OCI-LY7 (cell line): Measurements from ENCODE around the gene DCTPP1. TPM values are rescaled to one million over a fixed set of nuclear protein-coding genes. Genes with fewer than 3 reads are reported as not detected.
A peak's percentile ranks its signal among the peaks of the same experiment; 100 is the strongest.

Source experiments
- BruUV-seq: library from RNA; stranded (reverse); fragments of 400-500 nt; replicated peaks from 2 replicates; lab custom pipeline; 2021; lab: Mats Ljungman, UMichigan
- CTCF ChIA-PET: fragments of 300-600 bp; sonication (Branson Sonifier 250); formaldehyde crosslinking; loops from one replicate; lab custom pipeline; 2022; ENCODE audit warnings: antibody characterized with exemption; ENCODE audit not compliant: unreplicated experiment; lab: Charles Lee
- POLR2A ChIA-PET: fragments of 300-600 bp; sonication (Branson Sonifier 250); formaldehyde crosslinking; loops from one replicate; lab custom pipeline; 2022; ENCODE audit warnings: antibody characterized with exemption; lab: Charles Lee
- DNase-seq: peaks from one replicate; pipeline ENCODE4 v3.0.0-alpha.2; 2015; ENCODE audit warnings: low spot score
- H2AFZ ChIP-seq: fragments of 200-600 bp; sonication (generic), shearing (Covaris generic); 2 replicates; pipeline ENCODE4 v1.6.1; 2014; ENCODE audit warnings: mild to moderate bottlenecking, antibody characterized with exemption, low read length, moderate library complexity
- H3K27ac ChIP-seq: fragments of 200-600 bp; sonication (generic); 2 replicates; pipeline ENCODE4 v1.5.1; 2014; ENCODE audit warnings: mixed run types, low read depth, mild to moderate bottlenecking, moderate library complexity, low read length, inconsistent platforms; ENCODE audit not compliant: poor library complexity, severe bottlenecking
- H3K36me3 ChIP-seq: fragments of 200-600 bp; sonication (generic); 2 replicates; pipeline ENCODE4 v1.6.1; 2014; ENCODE audit warnings: mild to moderate bottlenecking, antibody characterized with exemption, low read length, moderate library complexity, mixed read lengths; ENCODE audit not compliant: insufficient read depth
- H3K4me1 ChIP-seq: fragments of 200-600 bp; sonication (generic); 2 replicates; pipeline ENCODE4 v1.5.1; 2014; ENCODE audit warnings: mild to moderate bottlenecking, low read length; ENCODE audit not compliant: insufficient read depth, poor library complexity, severe bottlenecking
- H3K4me2 ChIP-seq: fragments of 200-600 bp; sonication (generic); 2 replicates; pipeline ENCODE4 v1.6.1; 2014; ENCODE audit warnings: mild to moderate bottlenecking, low read length
- H3K4me3 ChIP-seq: fragments of 200-600 bp; sonication (generic); 2 replicates; pipeline ENCODE4 v1.5.1; 2014; ENCODE audit warnings: mild to moderate bottlenecking, low read depth, low read length; ENCODE audit not compliant: poor library complexity, severe bottlenecking
- H3K79me2 ChIP-seq: fragments of 200-600 bp; sonication (generic); 2 replicates; pipeline ENCODE4 v1.6.1; 2016; ENCODE audit warnings: low read depth, mild to moderate bottlenecking, low read length, moderate library complexity, mixed read lengths; ENCODE audit not compliant: insufficient read depth
- H3K9me2 ChIP-seq: fragments of 200-600 bp; sonication (generic); 2 replicates; pipeline ENCODE4 v1.6.1; 2016; ENCODE audit warnings: mild to moderate bottlenecking, low read length, mixed read lengths; ENCODE audit not compliant: insufficient read depth
- H3K9me3 ChIP-seq: fragments of 200-600 bp; sonication (generic); 2 replicates; pipeline ENCODE4 v1.6.1; 2014; ENCODE audit warnings: mild to moderate bottlenecking, mixed run types, low read length, mixed read lengths
- H4K20me1 ChIP-seq: fragments of 200-600 bp; sonication (generic); 2 replicates; pipeline ENCODE4 v1.6.1; 2014; ENCODE audit warnings: mild to moderate bottlenecking, antibody characterized with exemption, low read length, moderate library complexity, mixed read lengths; ENCODE audit not compliant: insufficient read depth
- CTCF ChIP-seq: fragments of 200-600 bp; sonication (generic); conservative IDR thresholded peaks from 2 replicates; pipeline ENCODE4 v1.5.1; 2014; ENCODE audit warnings: mild to moderate bottlenecking, antibody characterized with exemption, low read length, moderate library complexity, mixed read lengths
- EZH2phosphoT487 ChIP-seq: fragments of 200-600 bp; sonication (generic); IDR thresholded peaks from 2 replicates; pipeline ENCODE4 v1.6.1; 2018; ENCODE audit warnings: low read depth, borderline replicate concordance, mild to moderate bottlenecking, mixed run types, antibody characterized with exemption, low read length, moderate library complexity, mixed read lengths
- intact Hi-C: fragments of 100-400 bp; cut with micrococcal nuclease; formaldehyde crosslinking; loops from one replicate; pipeline ENCODE4 v1.10.0; 2022; ENCODE audit not compliant: unreplicated experiment
- total RNA-seq, 2 experiments: library from RNA; depleted of rRNA in 1 of 2; stranded (reverse); fragments of >200 nt in 1 of 2; shearing (Covaris generic) in 1 of 2; gene quantifications; 2 replicates each; pipeline ENCODE4 v1.2.3, GENCODE V29; 2014 to 2022

Gene DCTPP1
- total RNA-seq, 2 experiments from 2014 or later = 90.2 to 93.8 TPM

- Histone ChIP-seq H3K4me1 (peaks cover 42% of the 10 kb centered on the region), H2AFZ (no peak overlapping the region; the same call in 1 of the 2 replicates), H3K79me2 (peaks cover 35% of the 10 kb centered on the region; the same call in 1 of the 2 replicates), H3K36me3 (peaks cover 19% of the 10 kb centered on the region), H3K4me2 (peak overlapping the region; percentile 98), H4K20me1 (no peaks in the 10 kb centered on the region), H3K4me3 (peak overlapping the region; percentile 85), H3K9me2 (no peaks in the 10 kb centered on the region), H3K27ac (peak overlapping the region; percentile 97), H3K9me3 (no peaks in the 10 kb centered on the region)
- TF ChIP-seq EZH2phosphoT487 (no peak), CTCF (no peak)
- intact Hi-C loops = no loop called here
- no peak for DNase-seq
- no TSS peak for BruUV-seq
- ChIA-PET CTCF (interaction anchor here (1.2 to 1.5 kb wide), 2 partner anchors 12 to 13 kb away, joined by 4 to 8 read pairs; partner anchors contain the start of gene ZNF48), POLR2A (interaction anchor here (0.5 to 2.8 kb wide), 10 partner anchors 9 to 239 kb away, joined by 3 to 26 read pairs (median 6); partner anchors contain the start of genes ZNF48 and ZNF771)
Measured at GRCh38 chr16:30383521-30383920, 46.3 kb downstream of the DCTPP1 start.

GRCh38 chr16:30382111-30382881 lies 47.5 kb downstream of the DCTPP1 start, which contains the start of gene SEPTIN1:
Gene SEPTIN1 (minus strand): TSS chr16:30382561. CDS start chr16:30382542, 19 bp downstream.
- no peaks in the 10 kb centered on the region for H3K9me3 ChIP-seq
- H2AFZ ChIP-seq = peak within 1 kb of the TSS; percentile 15; the same call in 1 of the 2 replicates
- peaks cover 35% of the 10 kb centered on the region; the same call in 1 of the 2 replicates for H3K79me2 ChIP-seq
- peak; percentile 88 for DNase-seq
- peak within 1 kb of the TSS; percentile 98 for H3K4me2 ChIP-seq
- TSS peak; percentile 76 for BruUV-seq
- CTCF ChIA-PET = interaction anchor here (0.9 to 1.5 kb wide), 4 partner anchors 11 to 176 kb away, joined by 4 to 8 read pairs (median 4); partner anchors contain the start of genes ZNF48 and ZNF771
- no peaks in the 10 kb centered on the region for H3K9me2 ChIP-seq
- peaks cover 21% of the 10 kb centered on the region for H3K36me3 ChIP-seq
- no peaks in the 10 kb centered on the region for H4K20me1 ChIP-seq
- peaks cover 49% of the 10 kb centered on the region for H3K4me1 ChIP-seq
- TF ChIP-seq EZH2phosphoT487 = no peak
- intact Hi-C loops = no loop called here
- peak within 1 kb of the TSS; percentile 85 for H3K4me3 ChIP-seq
- peak within 1 kb of the TSS; percentile 97 for H3K27ac ChIP-seq
- POLR2A ChIA-PET = interaction anchor here (0.5 to 2.8 kb wide), 13 partner anchors 8 to 268 kb away, joined by 3 to 26 read pairs (median 5); partner anchors contain the start of genes PRR14, ZNF48 and ZNF771

GRCh38 chr16:30381291-30382041 lies 48.4 kb downstream of the DCTPP1 start:
- H3K4me2 ChIP-seq = peak overlapping the region; percentile 98
- peak overlapping the region; percentile 97 for H3K27ac ChIP-seq
- H3K4me1 ChIP-seq = peaks cover 52% of the 10 kb centered on the region
- H3K9me2 ChIP-seq = no peaks in the 10 kb centered on the region
- ChIA-PET CTCF (no interaction called here), POLR2A (interaction anchor here (2.8 kb wide), 2 partner anchors 10 to 14 kb away, joined by 10 to 22 read pairs; partner anchors contain the start of genes TBC1D10B and ZNF48)
- no peaks in the 10 kb centered on the region for H3K9me3 ChIP-seq
- peaks cover 21% of the 10 kb centered on the region for H3K36me3 ChIP-seq
- no TSS peak for BruUV-seq
- H3K4me3 ChIP-seq = peak overlapping the region; percentile 85
- no peaks in the 10 kb centered on the region for H4K20me1 ChIP-seq
- H2AFZ ChIP-seq = no peak overlapping the region
- intact Hi-C loops = no loop called here
- H3K79me2 ChIP-seq = peaks cover 35% of the 10 kb centered on the region; the same call in 1 of the 2 replicates
- TF ChIP-seq EZH2phosphoT487 = no peak
- no peak for TF ChIP-seq CTCF
- DNase-seq = peak; percentile 67
